ENCODE measurements around the gene GATB.

The GATB gene

DNA sequence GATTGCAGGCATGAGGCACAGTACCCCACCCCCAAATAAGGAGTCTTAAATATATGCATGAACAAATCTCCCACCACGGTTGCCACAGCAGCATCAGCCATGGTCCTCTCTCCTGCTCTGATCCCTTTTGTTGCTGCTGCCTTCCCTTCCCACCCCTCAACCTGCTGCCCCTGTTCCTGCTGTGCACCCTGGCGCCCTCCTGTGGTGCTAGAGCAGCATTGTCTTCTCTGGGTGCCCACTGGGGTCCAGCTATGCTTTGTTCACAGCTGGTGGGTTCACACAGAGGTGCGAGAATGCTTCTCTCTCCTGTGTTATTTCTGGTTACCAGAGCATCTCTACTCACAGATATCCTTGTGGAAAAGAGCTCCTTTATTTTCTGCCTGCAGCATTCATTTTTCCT, 116.2 kb downstream of the GATB start:
- no peak overlapping the region for H3K4me3 ChIP-seq (ENCODE audit: low read depth, low read length)
- ChIA-PET POLR2A (no interaction called here), CTCF (interaction anchor here (0.9 to 3.9 kb wide), 4 partner anchors 9 to 157 kb away, joined by 3 to 10 read pairs (median 3); no protein-coding TSS in a partner anchor)
- no peak for DNase-seq (ENCODE audit: low read depth, low spot score)
- TF ChIP-seq, protein P1, sequence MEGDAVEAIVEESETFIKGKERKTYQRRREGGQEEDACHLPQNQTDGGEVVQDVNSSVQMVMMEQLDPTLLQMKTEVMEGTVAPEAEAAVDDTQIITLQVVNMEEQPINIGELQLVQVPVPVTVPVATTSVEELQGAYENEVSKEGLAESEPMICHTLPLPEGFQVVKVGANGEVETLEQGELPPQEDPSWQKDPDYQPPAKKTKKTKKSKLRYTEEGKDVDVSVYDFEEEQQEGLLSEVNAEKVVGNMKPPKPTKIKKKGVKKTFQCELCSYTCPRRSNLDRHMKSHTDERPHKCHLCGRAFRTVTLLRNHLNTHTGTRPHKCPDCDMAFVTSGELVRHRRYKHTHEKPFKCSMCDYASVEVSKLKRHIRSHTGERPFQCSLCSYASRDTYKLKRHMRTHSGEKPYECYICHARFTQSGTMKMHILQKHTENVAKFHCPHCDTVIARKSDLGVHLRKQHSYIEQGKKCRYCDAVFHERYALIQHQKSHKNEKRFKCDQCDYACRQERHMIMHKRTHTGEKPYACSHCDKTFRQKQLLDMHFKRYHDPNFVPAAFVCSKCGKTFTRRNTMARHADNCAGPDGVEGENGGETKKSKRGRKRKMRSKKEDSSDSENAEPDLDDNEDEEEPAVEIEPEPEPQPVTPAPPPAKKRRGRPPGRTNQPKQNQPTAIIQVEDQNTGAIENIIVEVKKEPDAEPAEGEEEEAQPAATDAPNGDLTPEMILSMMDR (IDR thresholded peaks at IDR 0.05; ENCODE audit: insufficient read depth, low read length, missing control alignments), result peak; percentile 44

DNA sequence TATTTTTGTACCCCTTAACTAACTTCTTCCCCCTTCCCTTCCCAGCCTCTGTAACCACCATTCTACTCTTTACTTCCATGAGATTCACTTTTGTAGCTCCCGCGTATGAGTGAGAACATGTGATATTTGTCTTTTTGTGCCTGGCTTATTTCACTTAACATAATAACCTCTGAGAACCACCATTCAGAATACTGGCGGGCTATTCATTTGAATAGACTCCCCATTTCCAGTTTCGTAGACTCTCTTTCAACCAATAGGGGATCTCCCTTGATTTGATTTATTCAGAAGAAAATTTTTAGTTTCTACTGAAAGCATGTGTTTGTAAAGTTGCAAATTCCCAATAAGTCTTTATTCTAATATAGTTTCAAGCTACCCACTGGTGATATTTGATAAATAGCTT, 117.2 kb downstream of the GATB start:
- ChIA-PET POLR2A (no interaction called here), CTCF (interaction anchor here (3.9 kb wide), 1 partner anchor 19 kb away, joined by 10 read pairs; no protein-coding TSS in a partner anchor)
- TF ChIP-seq, protein P1 (IDR thresholded peaks at IDR 0.05; ENCODE audit: insufficient read depth, low read length, missing control alignments), result no peak
- no peak for DNase-seq (ENCODE audit: low read depth, low spot score)
- H3K4me3 ChIP-seq (ENCODE audit: low read depth, low read length), result no peak overlapping the region

DNA sequence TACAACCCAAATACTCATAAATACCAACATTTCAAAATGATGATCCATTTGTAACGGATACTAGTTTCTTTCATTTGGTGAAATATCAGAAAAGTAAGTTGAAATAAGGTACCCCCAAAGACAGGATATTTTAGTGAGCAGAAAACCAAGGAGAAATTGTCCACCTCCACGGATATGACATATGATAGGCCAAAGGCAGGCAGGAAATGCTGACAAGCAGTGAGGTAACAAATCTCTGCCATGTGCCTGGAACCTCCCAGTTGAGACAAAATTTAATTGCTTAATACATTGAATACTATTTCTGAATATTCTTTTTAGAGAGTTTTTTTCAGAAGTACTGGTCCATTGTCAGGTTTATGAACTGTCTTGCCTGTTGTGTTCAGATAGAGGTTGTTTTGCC, 118.8 kb downstream of the GATB start:
- POLR2A ChIA-PET, result no interaction called here
- TF ChIP-seq, protein P1 (IDR thresholded peaks at IDR 0.05; ENCODE audit: insufficient read depth, low read length, missing control alignments), result no peak
- CTCF ChIA-PET, result interaction anchor here (1.0 kb wide), 1 partner anchor 9 kb away, joined by 4 read pairs; no protein-coding TSS in a partner anchor
- no peak for DNase-seq (ENCODE audit: low read depth, low spot score)
- H3K4me3 ChIP-seq (ENCODE audit: low read depth, low read length), result no peak overlapping the region

DNA sequence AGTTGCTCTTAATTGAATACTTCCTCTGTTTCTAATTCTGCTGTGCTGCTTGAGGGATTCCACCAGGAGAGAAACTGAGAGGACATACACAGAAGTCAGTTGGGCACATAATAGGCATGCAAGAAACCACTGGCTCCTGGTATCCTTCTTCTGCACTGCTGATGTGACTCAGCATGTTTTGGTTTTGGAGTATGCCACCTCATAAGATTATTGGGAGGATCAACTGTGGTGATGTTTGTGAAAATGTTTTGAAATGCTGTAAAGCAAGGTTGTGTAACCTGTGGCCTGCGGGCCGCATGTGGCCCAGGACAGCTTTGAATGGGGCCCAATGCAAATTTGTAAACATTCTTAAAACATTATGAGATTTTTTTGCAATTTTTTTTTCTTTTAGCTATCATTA, 119.6 kb downstream of the GATB start:
- peak; percentile 19 for DNase-seq (ENCODE audit: low read depth, low spot score)
- CTCF ChIA-PET, result no interaction called here
- H3K4me3 ChIP-seq (ENCODE audit: low read depth, low read length), result no peak overlapping the region
- TF ChIP-seq, protein P1 (IDR thresholded peaks at IDR 0.05; ENCODE audit: insufficient read depth, low read length, missing control alignments), result no peak
- POLR2A ChIA-PET, result no interaction called here

DNA sequence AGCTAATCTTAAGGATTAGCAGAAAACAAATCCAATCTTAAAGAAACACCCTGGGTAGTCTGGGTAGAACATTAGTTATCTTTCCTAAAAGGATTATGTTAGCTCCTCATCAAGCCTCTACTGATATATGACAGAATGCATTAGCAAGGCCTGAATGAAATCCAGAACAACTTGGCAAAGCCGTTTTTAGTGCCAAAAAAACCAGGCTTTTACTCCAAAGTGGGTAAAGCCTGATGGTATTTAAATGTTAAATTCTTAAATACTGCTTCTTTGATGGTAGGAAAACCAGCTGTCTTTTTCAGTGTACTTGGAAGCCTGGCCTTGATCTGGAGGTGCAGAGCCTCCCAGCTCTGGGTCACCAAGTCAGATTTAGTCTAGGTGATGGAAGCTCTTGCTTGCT, 120.4 kb downstream of the GATB start:
- no peak for DNase-seq (ENCODE audit: low read depth, low spot score)
- TF ChIP-seq, protein P1 (IDR thresholded peaks at IDR 0.05; ENCODE audit: insufficient read depth, low read length, missing control alignments), result no peak
- ChIA-PET CTCF (interaction anchor here (0.7 to 1.0 kb wide), 2 partner anchors 11 to 12 kb away, joined by 3 read pairs; no protein-coding TSS in a partner anchor), POLR2A (no interaction called here)
- no peak overlapping the region for H3K4me3 ChIP-seq (ENCODE audit: low read depth, low read length)

DNA sequence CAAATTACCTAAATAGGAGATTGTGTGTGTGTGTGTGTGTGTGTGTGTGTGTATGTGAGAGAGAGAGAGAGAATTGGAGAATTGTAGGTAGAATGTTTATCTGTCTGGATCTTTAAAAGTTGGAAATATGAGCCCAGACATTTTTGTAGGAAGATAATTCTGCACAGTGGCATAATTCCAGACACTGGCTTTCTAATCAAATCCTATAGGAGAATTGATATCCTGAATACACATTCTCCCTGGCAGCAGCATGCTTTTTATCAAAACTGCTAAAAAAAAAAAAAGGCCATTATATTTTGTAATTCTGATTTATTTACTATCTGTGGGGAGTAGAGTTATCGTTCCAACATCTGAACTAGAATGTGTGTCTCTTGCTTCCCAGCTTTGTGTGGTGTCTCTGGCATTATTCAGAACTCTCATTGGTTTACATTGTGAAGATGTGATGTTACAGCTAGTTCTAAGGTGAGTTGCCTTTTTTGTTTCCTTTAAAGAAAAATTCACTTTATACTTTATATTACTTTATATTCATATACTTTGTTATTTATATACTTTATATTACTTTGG, 122.4 kb downstream of the GATB start:
- CTCF ChIA-PET, result no interaction called here
- POLR2A ChIA-PET, result no interaction called here
- TF ChIP-seq, protein P1 (IDR thresholded peaks at IDR 0.05; ENCODE audit: insufficient read depth, low read length, missing control alignments), result no peak
- no peak overlapping the region for H3K4me3 ChIP-seq (ENCODE audit: low read depth, low read length)
- no peak for DNase-seq (ENCODE audit: low read depth, low spot score)

Data from AG04449 (cell line).